A549 (cell line): Measurements from ENCODE around the gene DEFB131B.
"Not testable (repeated sequence)": the region's sequence is repeated elsewhere in the genome, so short reads cannot be mapped to it uniquely, and the experiment has no call there.

Experiments
- HDAC2 ChIP-seq: fragments of 200-600 bp; sonication (generic); IDR thresholded peaks from 2 replicates; pipeline ENCODE4 v1.6.1; 2016
- TF ChIP-seq, protein P1 (sequence below): fragments of >200 bp; sonication (Bioruptor Twin); formaldehyde crosslinking; IDR thresholded peaks from 3 replicates; pipeline ENCODE4 v1.5.1; 2016

GRCh38 chr11:71860835-71861234 lies 17.4 kb upstream of the DEFB131B start:
- TF ChIP-seq HDAC2, result not testable (repeated sequence)
- TF ChIP-seq, protein P1, sequence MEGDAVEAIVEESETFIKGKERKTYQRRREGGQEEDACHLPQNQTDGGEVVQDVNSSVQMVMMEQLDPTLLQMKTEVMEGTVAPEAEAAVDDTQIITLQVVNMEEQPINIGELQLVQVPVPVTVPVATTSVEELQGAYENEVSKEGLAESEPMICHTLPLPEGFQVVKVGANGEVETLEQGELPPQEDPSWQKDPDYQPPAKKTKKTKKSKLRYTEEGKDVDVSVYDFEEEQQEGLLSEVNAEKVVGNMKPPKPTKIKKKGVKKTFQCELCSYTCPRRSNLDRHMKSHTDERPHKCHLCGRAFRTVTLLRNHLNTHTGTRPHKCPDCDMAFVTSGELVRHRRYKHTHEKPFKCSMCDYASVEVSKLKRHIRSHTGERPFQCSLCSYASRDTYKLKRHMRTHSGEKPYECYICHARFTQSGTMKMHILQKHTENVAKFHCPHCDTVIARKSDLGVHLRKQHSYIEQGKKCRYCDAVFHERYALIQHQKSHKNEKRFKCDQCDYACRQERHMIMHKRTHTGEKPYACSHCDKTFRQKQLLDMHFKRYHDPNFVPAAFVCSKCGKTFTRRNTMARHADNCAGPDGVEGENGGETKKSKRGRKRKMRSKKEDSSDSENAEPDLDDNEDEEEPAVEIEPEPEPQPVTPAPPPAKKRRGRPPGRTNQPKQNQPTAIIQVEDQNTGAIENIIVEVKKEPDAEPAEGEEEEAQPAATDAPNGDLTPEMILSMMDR, result not testable (repeated sequence)
